MG63 (cell line): ENCODE measurements around the gene MYO1H. TPM values are rescaled to one million over a fixed set of nuclear protein-coding genes. Genes with fewer than 3 reads are reported as not detected.
"Not testable (repeated sequence)": the region's sequence is repeated elsewhere in the genome, so short reads cannot be mapped to it uniquely, and the experiment has no call there.

Source experiments
- DNase-seq: peaks from one replicate; pipeline ENCODE4 v3.0.0-alpha.2; 2020
- H3K27me3 ChIP-seq: fragments of 250-450 bp; sonication (Bioruptor Pico); 2 replicates; pipeline ENCODE4 v1.5.1; 2020; ENCODE audit warnings: mild to moderate bottlenecking, moderate library complexity
- H3K36me3 ChIP-seq: fragments of 250-450 bp; sonication (Bioruptor Pico); 2 replicates; pipeline ENCODE4 v1.5.1; 2020; ENCODE audit warnings: mild to moderate bottlenecking, moderate library complexity
- H3K4me3 ChIP-seq: fragments of 250-450 bp; sonication (Bioruptor Pico); 2 replicates; pipeline ENCODE4 v1.5.1; 2020; ENCODE audit warnings: mild to moderate bottlenecking, moderate library complexity
- H3K9me3 ChIP-seq: fragments of 250-450 bp; sonication (Bioruptor Pico); 2 replicates; pipeline ENCODE4 v1.5.1; 2020; ENCODE audit warnings: mild to moderate bottlenecking, moderate library complexity
- total RNA-seq: library from RNA; depleted of rRNA; stranded (reverse); fragments of >200 nt; shearing (Covaris generic); gene quantifications from 2 replicates; pipeline ENCODE4 v1.2.3, GENCODE V29; 2014; ENCODE audit warnings: low replicate concordance

Gene MYO1H
- total RNA-seq, 1 experiment from 2014 or later: not detected

DNA sequence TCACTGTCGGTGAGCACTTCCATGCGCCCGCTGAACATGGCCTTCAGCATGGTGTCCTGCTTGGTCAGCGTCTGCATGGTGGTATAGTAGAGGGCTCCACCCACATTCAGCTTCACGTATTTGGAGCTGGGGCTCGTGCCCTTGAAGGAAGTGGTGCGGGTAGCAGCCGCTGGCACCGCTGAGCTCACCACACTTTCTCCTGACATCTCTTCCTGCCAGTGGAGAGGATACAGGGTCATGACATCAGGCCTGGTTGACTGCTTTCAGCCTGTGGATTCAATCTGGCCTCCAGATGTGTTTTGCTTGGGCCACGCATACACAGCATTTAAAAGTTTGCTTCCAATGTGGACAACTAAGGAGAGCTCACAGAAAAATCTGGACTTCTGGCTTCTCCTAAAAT is 121.8 kb downstream of the MYO1H start:
- H3K4me3 ChIP-seq: no peak overlapping the region
- peaks cover 64% of the 10 kb centered on the region for H3K36me3 ChIP-seq
- no peak for DNase-seq
- H3K9me3 ChIP-seq: no peaks in the 10 kb centered on the region
- H3K27me3 ChIP-seq: no peaks in the 10 kb centered on the region

DNA sequence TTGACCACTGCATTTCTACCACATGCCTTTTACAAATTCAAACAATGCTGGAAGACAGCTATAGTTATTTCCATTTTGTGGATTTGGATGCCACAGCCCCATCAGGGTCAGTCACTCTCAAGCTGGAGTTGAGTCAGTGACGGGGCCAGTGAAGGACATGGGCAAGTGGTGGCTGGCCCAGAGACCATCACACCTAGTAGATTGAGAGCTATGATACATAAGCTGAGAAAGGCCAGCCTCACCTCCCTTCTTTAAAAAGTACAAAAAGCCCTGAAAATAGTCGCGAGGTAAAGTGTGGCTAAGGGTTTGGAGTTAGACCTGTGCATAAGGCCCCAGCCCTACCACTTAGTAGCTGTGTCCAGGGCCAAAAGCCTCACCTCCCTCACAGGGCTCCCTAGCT is 125.3 kb downstream of the MYO1H start:
- peaks cover 41% of the 10 kb centered on the region for H3K36me3 ChIP-seq
- no peak overlapping the region for H3K4me3 ChIP-seq
- DNase-seq: no peak
- no peaks in the 10 kb centered on the region for H3K27me3 ChIP-seq
- no peaks in the 10 kb centered on the region for H3K9me3 ChIP-seq

DNA sequence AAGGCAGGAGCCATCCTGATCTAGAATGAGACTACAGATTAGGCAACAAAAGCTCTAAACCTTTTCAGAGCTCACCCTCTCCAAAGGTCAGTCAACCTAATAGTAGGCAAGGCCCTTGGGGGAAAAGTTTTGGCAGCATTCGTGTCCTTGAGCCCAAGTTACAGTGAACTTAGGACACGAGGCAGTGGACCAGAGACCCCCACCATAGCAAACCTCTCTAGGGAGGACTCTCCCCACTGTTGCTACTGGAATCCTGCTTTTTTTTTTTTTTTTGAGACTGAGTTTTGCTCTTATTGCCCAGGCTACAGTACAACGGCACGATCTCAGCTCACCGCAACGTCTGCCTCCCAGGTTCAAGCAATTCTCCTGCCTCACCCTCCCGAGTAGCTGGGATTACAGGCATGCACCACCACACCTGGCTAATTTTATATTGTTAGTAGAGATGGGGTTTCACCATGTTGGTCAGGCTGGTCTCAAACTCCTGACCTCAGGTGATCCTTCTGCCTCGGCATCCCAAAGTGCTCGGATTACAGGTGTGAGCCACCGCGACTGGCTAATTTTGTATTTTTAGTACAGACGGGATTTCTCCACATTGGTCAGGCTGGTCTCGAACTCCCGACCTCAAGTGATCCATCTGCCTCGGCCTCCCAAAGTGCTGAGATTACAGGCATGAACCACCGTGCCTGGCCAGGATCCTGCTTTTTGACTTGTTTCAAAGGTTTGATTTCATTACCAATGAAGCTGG is 126.0 kb downstream of the MYO1H start:
- not testable (repeated sequence) for DNase-seq, H3K9me3 ChIP-seq, H3K4me3 ChIP-seq, H3K27me3 ChIP-seq
- peaks cover 38% of the 10 kb centered on the region for H3K36me3 ChIP-seq

DNA sequence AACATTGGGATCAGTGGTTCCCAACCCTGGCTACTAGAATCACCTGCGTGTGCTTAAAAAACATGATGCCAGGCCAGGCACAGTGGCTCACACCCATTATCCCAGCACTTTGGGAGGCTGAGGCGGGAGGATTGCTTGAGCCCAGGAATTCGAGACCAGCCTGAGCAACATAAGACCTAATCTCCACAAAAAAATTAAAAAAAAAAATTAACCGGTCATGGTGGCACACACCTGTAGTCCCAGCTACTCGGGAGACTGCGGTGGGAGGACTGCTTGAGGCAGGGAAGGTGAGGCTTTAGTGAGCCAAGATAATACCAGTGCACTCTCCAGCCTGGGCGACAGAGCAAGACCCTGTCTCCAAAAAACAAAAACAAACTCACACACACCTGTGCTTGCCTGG is 127.4 kb downstream of the MYO1H start:
- no peaks in the 10 kb centered on the region for H3K9me3 ChIP-seq
- DNase-seq: no peak
- H3K36me3 ChIP-seq: peaks cover 29% of the 10 kb centered on the region
- H3K27me3 ChIP-seq: no peaks in the 10 kb centered on the region
- H3K4me3 ChIP-seq: no peak overlapping the region

DNA sequence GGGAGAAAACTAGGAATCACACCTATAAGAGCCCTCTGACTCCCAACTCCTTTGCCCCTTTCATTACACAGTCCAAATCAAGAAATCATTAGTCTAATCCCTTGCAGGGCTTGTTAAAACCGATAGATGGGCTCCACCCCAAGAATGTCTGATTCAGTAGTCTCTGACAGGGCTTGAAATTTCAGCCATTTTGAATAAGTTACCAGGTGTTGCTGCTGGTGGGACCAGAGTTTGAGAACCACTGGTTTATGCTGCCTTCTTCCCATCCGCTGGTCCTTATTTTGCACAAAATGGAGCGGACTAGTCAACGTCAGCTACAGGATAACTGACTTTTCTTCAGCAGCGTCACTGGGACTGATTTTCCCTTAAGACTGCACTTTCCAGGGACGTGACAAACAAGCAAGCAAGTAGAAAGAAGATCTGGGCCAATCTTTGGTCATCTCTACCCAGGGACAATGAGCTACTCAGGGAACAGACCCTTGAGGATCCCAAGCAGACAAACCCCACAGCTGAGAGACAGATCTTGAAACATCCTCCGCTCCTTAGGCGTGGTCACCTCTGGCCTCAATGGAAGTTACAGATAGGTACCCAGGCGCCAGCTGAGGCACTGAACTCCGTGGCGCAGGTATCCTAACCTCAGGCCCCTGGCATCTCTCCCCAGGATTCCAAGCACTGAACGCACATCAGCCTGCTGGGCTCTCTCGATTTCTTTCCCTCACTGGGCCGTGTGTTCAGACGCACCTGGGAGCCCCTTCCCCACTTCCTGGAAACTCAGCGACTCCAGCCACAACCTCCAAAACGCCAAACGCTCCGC is 128.5 kb downstream of the MYO1H start:
- peaks cover 22% of the 10 kb centered on the region for H3K36me3 ChIP-seq
- no peak for DNase-seq

DNA sequence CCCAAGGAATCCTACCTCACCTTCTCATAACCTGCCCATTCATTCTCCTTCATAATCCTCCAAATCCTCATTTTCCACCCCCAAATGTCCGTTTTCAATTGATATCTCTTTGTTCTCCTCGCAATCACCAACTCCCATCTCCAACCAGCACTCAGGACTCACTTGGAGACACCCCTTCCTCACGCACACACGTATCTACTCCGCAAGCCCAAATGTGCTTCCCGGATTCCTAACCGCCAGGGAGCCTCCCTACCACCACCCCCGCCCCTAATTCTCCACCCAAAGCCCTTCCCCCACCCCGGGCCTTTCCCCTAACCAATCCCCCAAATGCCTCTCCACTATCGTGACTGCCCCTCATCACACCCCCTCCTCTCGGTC is 129.1 kb downstream of the MYO1H start:
- Histone ChIP-seq H3K27me3 (no peaks in the 10 kb centered on the region), H3K36me3 (peaks cover 22% of the 10 kb centered on the region), H3K9me3 (no peaks in the 10 kb centered on the region), H3K4me3 (peak overlapping the region; percentile 92)
- no peak for DNase-seq

More for the DNA sequence above, 128.5 kb downstream of the MYO1H start:
- H3K9me3 ChIP-seq: no peaks in the 10 kb centered on the region
- H3K27me3 ChIP-seq: no peaks in the 10 kb centered on the region
- peak overlapping the region; percentile 92 for H3K4me3 ChIP-seq

DNA sequence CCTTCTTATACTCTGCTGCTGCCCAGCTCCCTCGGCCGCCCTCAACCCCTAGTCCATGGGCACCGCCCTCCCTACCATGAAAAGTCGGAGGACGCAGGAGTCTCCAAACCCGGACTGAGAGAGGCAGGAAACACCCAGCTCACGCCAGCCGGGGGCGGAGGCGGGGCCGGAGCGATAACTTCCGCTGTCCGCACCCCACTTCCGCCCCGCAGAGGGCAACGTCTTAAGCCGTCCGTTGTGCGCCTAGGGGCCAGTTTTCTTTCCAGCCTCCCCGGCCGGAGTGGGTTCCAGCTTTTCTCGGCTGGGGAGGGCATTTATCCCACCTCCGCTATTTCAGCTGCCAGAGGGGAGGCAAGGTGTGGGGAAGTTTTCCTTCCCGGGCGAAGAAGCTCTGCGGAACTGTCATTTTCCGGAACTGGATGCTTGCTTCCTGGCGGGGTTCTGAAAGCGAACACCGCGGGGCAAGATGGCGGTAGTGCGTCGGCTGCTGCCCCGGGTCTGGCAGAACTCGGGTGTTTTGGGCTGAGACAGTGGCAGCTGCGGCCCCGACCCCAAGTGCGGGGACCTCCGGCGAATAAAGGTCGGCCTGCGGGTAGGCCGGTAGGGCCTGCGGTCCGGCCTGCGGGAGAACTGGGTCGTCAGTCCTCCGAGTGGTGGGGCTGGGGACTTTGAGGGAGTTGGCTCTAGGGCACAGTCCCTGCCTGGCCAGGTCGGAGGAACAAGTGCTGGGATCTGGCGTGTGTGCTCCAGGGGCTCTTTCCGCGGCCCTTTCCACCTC is 129.7 kb downstream of the MYO1H start, which contains the start of the genes KCTD10 and UBE3B:
Gene KCTD10, minus strand, starts transcription at position 116 of the 778 bp plus-strand sequence. Its CDS starts 38 bp downstream, at position 78.
Gene UBE3B, plus strand, starts transcription at position 450 of the 778 bp plus-strand sequence. CDS start 5,918 bp downstream, outside the sequence.
- H3K27me3 ChIP-seq: no peaks in the 10 kb centered on the region
- H3K4me3 ChIP-seq: peak within 1 kb of the TSS; percentile 92
- H3K9me3 ChIP-seq: no peaks in the 10 kb centered on the region
- peak; percentile 90 for DNase-seq
- peaks cover 22% of the 10 kb centered on the region for H3K36me3 ChIP-seq

DNA sequence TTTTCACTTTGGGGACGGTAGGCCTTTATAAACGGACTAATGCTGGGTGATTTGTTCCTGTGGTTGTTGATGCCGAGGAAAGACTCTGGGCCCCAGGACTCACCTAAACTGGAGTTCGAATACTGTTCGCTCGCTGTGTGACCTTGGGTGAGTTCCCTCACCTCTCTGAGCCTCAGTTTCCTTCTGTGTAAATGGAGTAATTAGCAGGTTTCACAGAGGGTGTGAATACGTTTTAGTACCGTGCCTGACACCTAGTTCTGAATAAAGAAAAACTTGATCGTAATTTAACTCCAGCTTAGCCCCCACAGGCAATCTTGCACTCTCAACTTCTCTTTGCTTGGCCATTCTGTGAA is 130.2 kb downstream of the MYO1H start:
- Histone ChIP-seq H3K9me3 (no peaks in the 10 kb centered on the region), H3K27me3 (no peaks in the 10 kb centered on the region), H3K4me3 (peak overlapping the region; percentile 92), H3K36me3 (peaks cover 20% of the 10 kb centered on the region)
- no peak for DNase-seq

DNA sequence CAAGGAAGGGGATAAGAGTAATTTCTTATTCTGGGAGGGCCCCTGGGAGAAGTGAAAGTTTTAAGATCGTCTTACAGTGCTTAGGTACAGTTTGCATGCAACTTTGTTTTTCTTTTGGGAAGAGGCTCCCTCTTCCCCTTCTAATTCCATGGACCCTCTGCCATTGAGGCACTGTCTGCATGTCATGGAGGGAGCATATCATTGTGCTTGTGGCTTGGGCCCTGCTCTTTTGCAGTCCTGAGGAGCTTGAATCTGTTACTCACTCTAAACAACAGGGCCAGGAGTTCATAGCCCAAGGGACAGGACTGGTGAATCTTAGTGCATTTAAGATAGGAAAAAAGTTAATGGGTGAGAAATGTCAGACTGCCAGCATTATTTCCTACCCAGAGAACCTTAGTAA is 132.1 kb downstream of the MYO1H start:
- Histone ChIP-seq H3K27me3 (no peaks in the 10 kb centered on the region), H3K36me3 (peaks cover 21% of the 10 kb centered on the region), H3K9me3 (no peaks in the 10 kb centered on the region), H3K4me3 (no peak overlapping the region)
- no peak for DNase-seq

DNA sequence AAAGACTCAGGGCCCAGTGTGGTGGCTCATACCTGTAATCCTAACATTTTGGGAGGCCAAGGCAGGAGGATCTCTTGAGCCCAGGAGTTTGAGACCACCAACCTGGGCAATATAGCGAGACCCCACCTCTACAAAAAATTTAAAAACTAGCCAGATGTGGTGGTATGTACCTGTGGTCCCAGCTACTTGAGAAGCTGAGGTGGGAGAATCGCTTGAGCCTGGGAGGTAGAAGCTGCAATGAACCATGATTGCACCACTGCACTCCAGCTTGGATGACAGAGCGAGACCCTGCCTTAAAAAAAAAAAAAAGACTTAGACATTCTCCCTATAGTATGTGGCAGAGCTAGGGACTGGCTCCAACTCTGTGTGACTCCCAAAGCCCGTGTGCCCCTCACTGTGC is 132.7 kb downstream of the MYO1H start:
- H3K27me3 ChIP-seq: no peaks in the 10 kb centered on the region
- H3K4me3 ChIP-seq: no peak overlapping the region
- no peaks in the 10 kb centered on the region for H3K9me3 ChIP-seq
- no peak for DNase-seq
- H3K36me3 ChIP-seq: peaks cover 22% of the 10 kb centered on the region

DNA sequence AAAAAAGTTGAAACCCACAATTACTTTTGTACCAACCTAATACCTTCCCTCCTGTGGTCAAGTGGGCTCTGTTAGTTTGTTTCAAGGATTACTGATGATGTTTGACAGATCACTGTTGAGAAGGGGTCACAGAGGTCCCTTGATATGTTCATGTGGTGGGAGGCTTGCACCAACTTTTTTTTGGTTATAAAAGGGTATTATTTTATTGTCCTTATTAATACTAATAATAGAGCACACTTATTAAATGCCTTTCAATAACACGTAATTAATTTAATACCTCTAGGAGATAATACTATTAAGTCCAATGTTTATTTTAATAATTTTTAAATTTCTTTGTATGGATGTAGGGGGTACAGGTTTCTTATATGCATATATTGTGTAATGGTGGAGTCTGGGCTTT is 134.2 kb downstream of the MYO1H start:
- no peaks in the 10 kb centered on the region for H3K9me3 ChIP-seq
- no peak overlapping the region for H3K4me3 ChIP-seq
- no peaks in the 10 kb centered on the region for H3K27me3 ChIP-seq
- no peak for DNase-seq
- H3K36me3 ChIP-seq: peaks cover 30% of the 10 kb centered on the region

DNA sequence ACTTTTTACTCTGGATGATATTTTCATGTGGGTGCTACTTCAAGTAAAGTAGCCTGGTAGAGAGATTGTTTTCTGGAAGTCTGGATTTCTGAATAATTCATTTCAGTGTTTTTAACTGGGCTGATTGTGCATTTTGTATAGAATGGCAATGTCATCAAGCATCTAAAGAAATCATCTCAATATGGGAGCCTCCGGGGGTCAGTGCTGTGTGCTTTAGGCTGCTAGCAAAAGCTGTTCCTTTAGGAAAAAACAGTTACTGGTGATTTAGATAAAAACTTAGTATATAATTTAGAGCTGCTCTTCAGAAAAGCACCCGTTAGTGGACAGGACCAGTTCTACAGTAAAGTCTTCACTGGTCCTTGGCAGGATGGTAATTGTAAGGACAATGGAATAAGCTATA is 134.8 kb downstream of the MYO1H start:
- Histone ChIP-seq H3K9me3 (no peaks in the 10 kb centered on the region), H3K36me3 (peaks cover 31% of the 10 kb centered on the region), H3K27me3 (no peaks in the 10 kb centered on the region), H3K4me3 (no peak overlapping the region)
- no peak for DNase-seq

DNA sequence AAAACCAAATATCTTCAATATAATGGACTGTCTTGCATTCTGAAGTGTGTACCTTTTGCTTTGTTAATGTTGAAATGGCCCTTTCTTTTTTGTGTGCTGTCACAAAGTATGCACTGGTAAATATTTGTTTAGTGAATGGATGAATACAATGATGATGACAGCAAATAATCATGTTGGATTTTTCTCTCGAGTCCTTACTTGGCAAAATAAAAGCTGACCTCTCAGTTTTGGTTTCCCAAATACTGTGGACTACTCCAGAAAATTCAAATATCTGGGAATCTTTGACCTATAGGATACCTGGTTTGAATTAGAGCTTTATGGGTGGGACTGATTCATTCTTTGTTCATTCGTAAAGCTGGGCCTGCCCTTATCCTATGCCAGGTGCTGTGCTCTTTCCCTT is 135.2 kb downstream of the MYO1H start:
- Histone ChIP-seq H3K4me3 (no peak overlapping the region), H3K9me3 (no peaks in the 10 kb centered on the region), H3K27me3 (no peaks in the 10 kb centered on the region), H3K36me3 (peaks cover 35% of the 10 kb centered on the region)
- no peak for DNase-seq

DNA sequence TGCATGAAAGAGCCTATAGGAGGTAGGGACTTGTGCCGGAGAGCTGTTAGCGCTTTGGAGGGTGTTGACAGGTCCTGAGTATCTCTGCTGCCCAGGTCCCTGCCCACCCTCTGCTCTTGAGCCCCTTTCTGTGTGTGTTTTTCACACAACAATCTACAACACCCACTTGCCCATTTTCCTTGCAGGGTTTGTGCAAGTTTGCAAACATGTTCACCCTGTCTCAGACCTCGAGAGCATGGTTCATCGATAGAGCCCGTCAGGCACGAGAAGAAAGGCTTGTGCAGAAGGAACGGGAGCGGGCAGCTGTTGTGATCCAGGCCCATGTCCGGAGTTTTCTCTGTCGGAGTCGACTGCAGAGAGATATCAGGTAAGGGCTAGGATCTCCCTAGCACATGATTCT is 135.6 kb downstream of the MYO1H start:
- H3K36me3 ChIP-seq: peaks cover 40% of the 10 kb centered on the region
- DNase-seq: no peak
- H3K4me3 ChIP-seq: no peak overlapping the region
- H3K27me3 ChIP-seq: no peaks in the 10 kb centered on the region
- no peaks in the 10 kb centered on the region for H3K9me3 ChIP-seq

DNA sequence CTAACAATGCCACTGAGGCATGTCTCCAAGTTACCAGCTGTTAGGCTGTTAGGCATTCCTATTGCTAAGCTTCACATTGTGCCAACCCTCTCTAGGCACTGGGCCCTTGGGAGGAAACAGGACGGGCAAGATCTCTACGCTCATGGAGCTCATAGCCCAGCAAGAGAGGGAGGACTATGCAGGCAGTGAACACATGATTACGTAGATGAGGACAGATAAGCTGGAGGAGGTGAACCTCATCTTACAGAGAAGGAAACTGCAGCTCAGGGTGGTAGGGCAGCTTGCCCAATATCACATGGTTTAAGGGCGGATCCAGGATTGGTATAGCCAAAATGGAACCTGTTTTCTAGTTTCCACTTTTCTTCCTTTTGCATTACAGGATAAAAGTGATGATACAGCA is 137.5 kb downstream of the MYO1H start:
- no peak overlapping the region for H3K4me3 ChIP-seq
- no peaks in the 10 kb centered on the region for H3K27me3 ChIP-seq
- DNase-seq: no peak
- peaks cover 52% of the 10 kb centered on the region for H3K36me3 ChIP-seq
- no peaks in the 10 kb centered on the region; the same call in 1 of the 2 replicates for H3K9me3 ChIP-seq

DNA sequence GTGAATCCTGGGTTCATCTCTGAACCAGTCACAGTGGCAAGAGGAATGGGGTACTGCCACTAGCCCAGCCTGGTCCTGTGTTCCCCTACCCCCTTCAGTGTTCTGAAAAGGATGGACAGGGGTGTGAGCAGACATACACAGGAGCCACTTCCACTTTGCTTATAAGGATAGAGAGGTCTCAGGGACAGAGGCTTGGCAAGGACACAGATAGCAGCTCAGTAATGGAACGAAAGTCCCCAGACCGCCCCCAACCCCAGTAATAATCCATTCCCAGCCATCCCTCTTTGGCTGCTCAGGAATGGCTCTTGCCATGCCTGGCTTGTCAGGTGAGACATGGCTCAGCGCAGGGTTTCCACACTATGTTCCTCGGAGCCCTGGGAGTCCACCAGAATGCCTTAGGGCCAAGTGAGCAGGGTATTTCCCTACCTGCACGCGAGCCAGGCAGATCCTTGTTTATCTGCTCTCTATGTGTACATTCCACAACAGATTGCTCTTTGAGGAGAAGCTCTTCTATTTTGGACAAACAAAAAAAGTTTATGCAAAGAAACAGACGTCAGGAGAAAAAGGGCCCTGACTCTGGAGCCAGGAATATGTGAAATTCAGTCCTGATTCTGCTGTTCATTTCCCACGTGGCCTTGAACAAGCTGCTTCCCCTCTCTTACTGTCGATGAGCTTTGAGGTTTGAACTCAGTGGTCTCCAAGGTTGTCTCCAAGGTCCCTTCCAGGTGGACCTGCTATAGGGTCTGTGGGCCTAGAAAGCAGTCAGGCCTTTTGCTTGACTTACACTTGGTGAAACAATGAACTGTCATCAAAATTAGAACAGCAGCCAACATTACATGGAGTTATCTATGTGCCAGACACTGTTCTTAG is 139.7 kb downstream of the MYO1H start:
- DNase-seq: no peak
- peaks cover 68% of the 10 kb centered on the region for H3K36me3 ChIP-seq

More for the DNA sequence above, 139.7 kb downstream of the MYO1H start:
- Histone ChIP-seq H3K4me3 (no peak overlapping the region), H3K27me3 (no peaks in the 10 kb centered on the region), H3K9me3 (no peaks in the 10 kb centered on the region; the same call in 1 of the 2 replicates)
